ENCODE results near the gene ASB14. TPM values are rescaled to one million over a fixed set of nuclear protein-coding genes. Genes with fewer than 3 reads are reported as not detected.

ASB14 gene
- total RNA-seq, 2 experiments from 2014 or later: not detected

- Mint-ChIP-seq H3K4me3 (no peak overlapping the region), H3K4me1 (no peaks in the 10 kb centered on the region), H3K36me3 (ENCODE audit: low read depth) (peaks cover 3% of the 10 kb centered on the region), H3K27me3 (peaks cover 15% of the 10 kb centered on the region), H3K9me3 (ENCODE audit: low read depth) (peaks cover 2% of the 10 kb centered on the region), H3K27ac (no peak overlapping the region)
- no peak for ATAC-seq
- DNase-seq: no peak
- ChIA-PET POLR2A (no interaction called here), CTCF (no interaction called here)
- intact Hi-C loops (cut with DNase I, micrococcal nuclease): no loop called here
Measured at GRCh38 chr3:57288403-57288802, 4.1 kb downstream of the ASB14 start.

- Mint-ChIP-seq H3K27ac (no peak overlapping the region), H3K4me3 (no peak overlapping the region), H3K9me3 (ENCODE audit: low read depth) (peaks cover 2% of the 10 kb centered on the region), H3K27me3 (peaks cover 13% of the 10 kb centered on the region), H3K4me1 (no peaks in the 10 kb centered on the region), H3K36me3 (ENCODE audit: low read depth) (peaks cover 3% of the 10 kb centered on the region)
- ChIA-PET CTCF (interaction anchor here (0.7 kb wide), 1 partner anchor 880 kb away, joined by 3 read pairs; no protein-coding TSS in a partner anchor), POLR2A (interaction anchor here (0.6 kb wide), 1 partner anchor 13 kb away, joined by 3 read pairs; no protein-coding TSS in a partner anchor)
- DNase-seq: no peak
- intact Hi-C loops (cut with DNase I, micrococcal nuclease): no loop called here
- no peak for ATAC-seq
Measured at GRCh38 chr3:57287205-57287604, 5.3 kb downstream of the ASB14 start.

- CTCF ChIA-PET: no interaction called here
- H3K9me3 Mint-ChIP-seq (ENCODE audit: low read depth): peaks cover 11% of the 10 kb centered on the region
- DNase-seq: no peak
- POLR2A ChIA-PET: no interaction called here
- no peak for ATAC-seq
- H3K27ac Mint-ChIP-seq: no peak overlapping the region
- H3K4me3 Mint-ChIP-seq: no peak overlapping the region
- no peaks in the 10 kb centered on the region for H3K4me1 Mint-ChIP-seq
- intact Hi-C loops (cut with DNase I, micrococcal nuclease): no loop called here
- peaks cover 5% of the 10 kb centered on the region for H3K27me3 Mint-ChIP-seq
- peaks cover 3% of the 10 kb centered on the region for H3K36me3 Mint-ChIP-seq (ENCODE audit: low read depth)
Measured at GRCh38 chr3:57283334-57283733, 9.2 kb downstream of the ASB14 start.

GRCh38 chr3:57281715-57282114 lies 10.8 kb downstream of the ASB14 start:
- ATAC-seq (peak; percentile 75), DNase-seq (no peak)
- no peak overlapping the region for H3K27ac Mint-ChIP-seq
- ChIA-PET POLR2A (interaction anchor here (0.8 kb wide), 1 partner anchor 103 kb away, joined by 3 read pairs; no protein-coding TSS in a partner anchor), CTCF (no interaction called here)
- H3K27me3 Mint-ChIP-seq: peaks cover 3% of the 10 kb centered on the region
- H3K9me3 Mint-ChIP-seq (ENCODE audit: low read depth): peaks cover 11% of the 10 kb centered on the region
- no peak overlapping the region for H3K4me3 Mint-ChIP-seq
- H3K36me3 Mint-ChIP-seq (ENCODE audit: low read depth): peaks cover 2% of the 10 kb centered on the region
- no peaks in the 10 kb centered on the region for H3K4me1 Mint-ChIP-seq
- intact Hi-C loops (cut with DNase I, micrococcal nuclease): no loop called here

- Mint-ChIP-seq H3K36me3 (ENCODE audit: low read depth) (no peaks in the 10 kb centered on the region), H3K4me1 (no peaks in the 10 kb centered on the region), H3K4me3 (no peak overlapping the region), H3K27me3 (no peaks in the 10 kb centered on the region), H3K9me3 (ENCODE audit: low read depth) (peaks cover 8% of the 10 kb centered on the region), H3K27ac (no peak overlapping the region)
- CTCF ChIA-PET: no interaction called here
- ATAC-seq: no peak
- POLR2A ChIA-PET: no interaction called here
- no peak for DNase-seq
- intact Hi-C loops (cut with DNase I, micrococcal nuclease): no loop called here
Measured at GRCh38 chr3:57279685-57280084, 12.8 kb downstream of the ASB14 start.

- no peaks in the 10 kb centered on the region for H3K27me3 Mint-ChIP-seq
- CTCF ChIA-PET: no interaction called here
- H3K4me3 Mint-ChIP-seq: no peak overlapping the region
- peaks cover 5% of the 10 kb centered on the region for H3K36me3 Mint-ChIP-seq (ENCODE audit: low read depth)
- H3K27ac Mint-ChIP-seq: no peak overlapping the region
- DNase-seq: no peak
- H3K9me3 Mint-ChIP-seq (ENCODE audit: low read depth): peaks cover 8% of the 10 kb centered on the region
- H3K4me1 Mint-ChIP-seq: no peaks in the 10 kb centered on the region
- intact Hi-C loops (cut with DNase I, micrococcal nuclease): no loop called here
- POLR2A ChIA-PET: no interaction called here
- no peak for ATAC-seq
Measured at GRCh38 chr3:57278237-57278636, 14.2 kb downstream of the ASB14 start.

GRCh38 chr3:57275393-57275792 lies 17.1 kb downstream of the ASB14 start:
- POLR2A ChIA-PET: no interaction called here
- intact Hi-C loops (cut with DNase I, micrococcal nuclease): no loop called here
- H3K36me3 Mint-ChIP-seq (ENCODE audit: low read depth): peaks cover 12% of the 10 kb centered on the region

GRCh38 chr3:57274845-57275244 lies 17.6 kb downstream of the ASB14 start:
- ChIA-PET POLR2A (no interaction called here), CTCF (no interaction called here)
- Mint-ChIP-seq H3K4me1 (no peaks in the 10 kb centered on the region), H3K36me3 (ENCODE audit: low read depth) (peaks cover 13% of the 10 kb centered on the region), H3K4me3 (no peak overlapping the region), H3K9me3 (ENCODE audit: low read depth) (peaks cover 3% of the 10 kb centered on the region), H3K27ac (no peak overlapping the region), H3K27me3 (no peaks in the 10 kb centered on the region)
- intact Hi-C loops (cut with DNase I, micrococcal nuclease): no loop called here
- ATAC-seq: peak; percentile 55
- no peak for DNase-seq

More at GRCh38 chr3:57275393-57275792, 17.1 kb downstream of the ASB14 start:
- no peak for ATAC-seq
- peaks cover 5% of the 10 kb centered on the region for H3K9me3 Mint-ChIP-seq (ENCODE audit: low read depth)
- H3K27ac Mint-ChIP-seq: no peak overlapping the region
- no peak overlapping the region for H3K4me3 Mint-ChIP-seq
- CTCF ChIA-PET: no interaction called here
- no peak for DNase-seq
- no peaks in the 10 kb centered on the region for H3K4me1 Mint-ChIP-seq
- H3K27me3 Mint-ChIP-seq: no peaks in the 10 kb centered on the region

- no peak for ATAC-seq
- ChIA-PET CTCF (no interaction called here), POLR2A (no interaction called here)
- H3K4me1 Mint-ChIP-seq: no peaks in the 10 kb centered on the region
- no peak for DNase-seq
- no peaks in the 10 kb centered on the region for H3K27me3 Mint-ChIP-seq
- H3K4me3 Mint-ChIP-seq: no peak overlapping the region
- intact Hi-C loops (cut with DNase I, micrococcal nuclease): no loop called here
- H3K36me3 Mint-ChIP-seq (ENCODE audit: low read depth): peaks cover 57% of the 10 kb centered on the region
- peaks cover 1% of the 10 kb centered on the region for H3K9me3 Mint-ChIP-seq (ENCODE audit: low read depth)
- no peak overlapping the region for H3K27ac Mint-ChIP-seq
Measured at GRCh38 chr3:57268416-57268815, 24.1 kb downstream of the ASB14 start.

- H3K4me3 Mint-ChIP-seq: no peak overlapping the region
- peaks cover 3% of the 10 kb centered on the region for H3K9me3 Mint-ChIP-seq (ENCODE audit: low read depth)
- ChIA-PET CTCF (interaction anchor here (0.8 kb wide), 1 partner anchor 161 kb away, joined by 3 read pairs; no protein-coding TSS in a partner anchor), POLR2A (no interaction called here)
- H3K36me3 Mint-ChIP-seq (ENCODE audit: low read depth): peaks cover 67% of the 10 kb centered on the region
- no peaks in the 10 kb centered on the region for H3K27me3 Mint-ChIP-seq
- no peaks in the 10 kb centered on the region for H3K4me1 Mint-ChIP-seq
- intact Hi-C loops (cut with DNase I, micrococcal nuclease): no loop called here
- ATAC-seq (no peak), DNase-seq (no peak)
- H3K27ac Mint-ChIP-seq: no peak overlapping the region
Measured at GRCh38 chr3:57261929-57262328, 30.6 kb downstream of the ASB14 start.

- Mint-ChIP-seq H3K36me3 (ENCODE audit: low read depth) (peaks cover 60% of the 10 kb centered on the region), H3K4me1 (no peaks in the 10 kb centered on the region), H3K27ac (no peak overlapping the region), H3K4me3 (no peak overlapping the region), H3K9me3 (ENCODE audit: low read depth) (peaks cover 3% of the 10 kb centered on the region), H3K27me3 (no peaks in the 10 kb centered on the region)
- ChIA-PET POLR2A (no interaction called here), CTCF (no interaction called here)
- ATAC-seq (no peak), DNase-seq (no peak)
- intact Hi-C loops (cut with DNase I, micrococcal nuclease): no loop called here
Measured at GRCh38 chr3:57261119-57261518, 31.4 kb downstream of the ASB14 start.

- DNase-seq (no peak), ATAC-seq (no peak)
- H3K27ac Mint-ChIP-seq: no peak overlapping the region
- POLR2A ChIA-PET: no interaction called here
- H3K4me1 Mint-ChIP-seq: no peaks in the 10 kb centered on the region
- no peaks in the 10 kb centered on the region for H3K27me3 Mint-ChIP-seq
- intact Hi-C loops (cut with DNase I, micrococcal nuclease): no loop called here
- H3K36me3 Mint-ChIP-seq (ENCODE audit: low read depth): peaks cover 40% of the 10 kb centered on the region
- CTCF ChIA-PET: no interaction called here
- no peak overlapping the region for H3K4me3 Mint-ChIP-seq
- peaks cover 2% of the 10 kb centered on the region for H3K9me3 Mint-ChIP-seq (ENCODE audit: low read depth)
Measured at GRCh38 chr3:57257678-57258077, 34.8 kb downstream of the ASB14 start.

- H3K27me3 Mint-ChIP-seq: no peaks in the 10 kb centered on the region
- POLR2A ChIA-PET: no interaction called here
- no peak for DNase-seq
- no peak overlapping the region for H3K27ac Mint-ChIP-seq
- CTCF ChIA-PET: interaction anchor here (0.7 kb wide), 1 partner anchor 520 kb away, joined by 3 read pairs; no protein-coding TSS in a partner anchor
- H3K4me1 Mint-ChIP-seq: no peaks in the 10 kb centered on the region
- no peak overlapping the region for H3K4me3 Mint-ChIP-seq
- no peak for ATAC-seq
- H3K36me3 Mint-ChIP-seq (ENCODE audit: low read depth): peaks cover 38% of the 10 kb centered on the region
- H3K9me3 Mint-ChIP-seq (ENCODE audit: low read depth): no peaks in the 10 kb centered on the region
- intact Hi-C loops (cut with DNase I, micrococcal nuclease): no loop called here
Measured at GRCh38 chr3:57256844-57257243, 35.6 kb downstream of the ASB14 start.

All from activated CD4-positive, alpha-beta T cell treated with anti-CD3 and anti-CD28 coated beads for 36 hours (primary cell).